ENCODE data around the gene FAM135A.

DNA sequence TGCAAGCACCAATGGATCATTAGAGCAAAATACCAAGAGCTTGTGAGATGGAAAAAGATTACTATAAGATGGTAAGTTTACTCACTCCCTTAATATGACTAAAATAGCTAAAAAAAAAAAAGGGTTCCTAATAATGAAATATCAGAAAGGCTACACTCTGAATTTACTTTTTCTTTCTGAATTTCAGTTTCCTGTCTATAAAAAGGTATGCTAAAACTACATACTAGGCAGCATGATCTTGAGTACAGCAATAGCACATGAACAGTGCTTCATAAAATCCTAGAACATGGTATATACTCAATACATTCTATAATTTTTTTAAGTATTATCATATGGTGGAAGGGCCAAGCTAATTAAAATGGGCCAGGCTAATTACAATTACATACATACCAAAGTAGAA, 24.0 kb upstream of the FAM135A start:
- no peak for TF ChIP-seq EZH2 (optimal IDR thresholded peaks at IDR 0.05; ENCODE audit: low read depth, low read length)
- TF ChIP-seq, protein P1, sequence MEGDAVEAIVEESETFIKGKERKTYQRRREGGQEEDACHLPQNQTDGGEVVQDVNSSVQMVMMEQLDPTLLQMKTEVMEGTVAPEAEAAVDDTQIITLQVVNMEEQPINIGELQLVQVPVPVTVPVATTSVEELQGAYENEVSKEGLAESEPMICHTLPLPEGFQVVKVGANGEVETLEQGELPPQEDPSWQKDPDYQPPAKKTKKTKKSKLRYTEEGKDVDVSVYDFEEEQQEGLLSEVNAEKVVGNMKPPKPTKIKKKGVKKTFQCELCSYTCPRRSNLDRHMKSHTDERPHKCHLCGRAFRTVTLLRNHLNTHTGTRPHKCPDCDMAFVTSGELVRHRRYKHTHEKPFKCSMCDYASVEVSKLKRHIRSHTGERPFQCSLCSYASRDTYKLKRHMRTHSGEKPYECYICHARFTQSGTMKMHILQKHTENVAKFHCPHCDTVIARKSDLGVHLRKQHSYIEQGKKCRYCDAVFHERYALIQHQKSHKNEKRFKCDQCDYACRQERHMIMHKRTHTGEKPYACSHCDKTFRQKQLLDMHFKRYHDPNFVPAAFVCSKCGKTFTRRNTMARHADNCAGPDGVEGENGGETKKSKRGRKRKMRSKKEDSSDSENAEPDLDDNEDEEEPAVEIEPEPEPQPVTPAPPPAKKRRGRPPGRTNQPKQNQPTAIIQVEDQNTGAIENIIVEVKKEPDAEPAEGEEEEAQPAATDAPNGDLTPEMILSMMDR (IDR thresholded peaks at IDR 0.05; ENCODE audit: low read length) = no peak
- TF ChIP-seq EZH2phosphoT487 (IDR thresholded peaks at IDR 0.05; ENCODE audit: low read length) = no peak
